Bronchial epithelial cell (primary cell): Measurements from ENCODE around the gene ANO10. TPM values are rescaled to one million over a fixed set of nuclear protein-coding genes. Genes with fewer than 3 reads are reported as not detected.

Source experiments
- DNase-seq: peaks from one replicate; pipeline ENCODE4 v3.0.0-alpha.2; 2010; ENCODE audit warnings: low read depth
- FAIRE-seq: peaks from 2 replicates; lab custom pipeline; 2011; peaks lifted over from hg19 to GRCh38; lab: Jason Lieb, UNC
- H3K27me3 ChIP-seq: 2 replicates; pipeline ENCODE4 v1.5.1; 2011; ENCODE audit warnings: low read length; ENCODE audit not compliant: control insufficient read depth, insufficient read depth
- H3K36me3 ChIP-seq: 2 replicates; pipeline ENCODE4 v1.5.1; 2011; ENCODE audit warnings: low read length; ENCODE audit not compliant: control insufficient read depth, insufficient read depth
- H3K4me3 ChIP-seq: 2 replicates; pipeline ENCODE4 v1.5.1; 2011; ENCODE audit warnings: mild to moderate bottlenecking, low read depth, low read length, control low read depth
- CTCF ChIP-seq: IDR thresholded peaks from 2 replicates; pipeline ENCODE4 v1.5.1; 2011; ENCODE audit warnings: mild to moderate bottlenecking, moderate library complexity, low read length, control low read depth, inconsistent platforms; ENCODE audit not compliant: insufficient read depth, severe bottlenecking
- total RNA-seq: library from RNA; depleted of rRNA; stranded (reverse); fragments of >200 nt; gene quantifications from 2 replicates; pipeline ENCODE4 v1.2.1, GENCODE V29; 2014

ANO10 gene
- total RNA-seq, 1 donor from 2014 or later, result 25.8 TPM

GRCh38 chr3:43319376-43319775, 302.4 kb downstream of the ANO10 start:
- no peaks in the 10 kb centered on the region for H3K27me3 ChIP-seq
- DNase-seq (no peak), FAIRE-seq (no peak)
- no peaks in the 10 kb centered on the region for H3K36me3 ChIP-seq
- no peak for TF ChIP-seq CTCF
- no peak overlapping the region for H3K4me3 ChIP-seq

GRCh38 chr3:43317461-43318316, 304.1 kb downstream of the ANO10 start:
- TF ChIP-seq CTCF, result no peak
- H3K27me3 ChIP-seq, result no peaks in the 10 kb centered on the region
- H3K4me3 ChIP-seq, result no peak overlapping the region
- H3K36me3 ChIP-seq, result no peaks in the 10 kb centered on the region
- DNase-seq, result no peak
- FAIRE-seq, result peak; percentile 70

GRCh38 chr3:43316783-43317460, 304.9 kb downstream of the ANO10 start:
- DNase-seq, result peak; percentile 67

More at GRCh38 chr3:43316783-43317460, 304.9 kb downstream of the ANO10 start:
- no peaks in the 10 kb centered on the region for H3K36me3 ChIP-seq
- H3K27me3 ChIP-seq, result no peaks in the 10 kb centered on the region
- FAIRE-seq, result no peak
- no peak overlapping the region for H3K4me3 ChIP-seq
- TF ChIP-seq CTCF, result no peak

Other genes starting within 250 kb of the ANO10 start
- 33.2 and 34.2 TPM in 2 replicates for gene ABHD5, start 68.9 kb upstream of the ANO10 start, total RNA-seq